HG03103 (cell line): ENCODE data around the gene ZSCAN5B.
"Not testable (repeated sequence)": the region's sequence is repeated elsewhere in the genome, so short reads cannot be mapped to it uniquely, and the experiment has no call there.

ENCODE experiments used
- ATAC-seq: cut with Tn5 transposase; IDR thresholded peaks from one replicate; pipeline ENCODE4 v1.9.1; 2021; ENCODE audit warnings: low read depth; ENCODE audit not compliant: unreplicated experiment

Gene ZSCAN5B, protein sequence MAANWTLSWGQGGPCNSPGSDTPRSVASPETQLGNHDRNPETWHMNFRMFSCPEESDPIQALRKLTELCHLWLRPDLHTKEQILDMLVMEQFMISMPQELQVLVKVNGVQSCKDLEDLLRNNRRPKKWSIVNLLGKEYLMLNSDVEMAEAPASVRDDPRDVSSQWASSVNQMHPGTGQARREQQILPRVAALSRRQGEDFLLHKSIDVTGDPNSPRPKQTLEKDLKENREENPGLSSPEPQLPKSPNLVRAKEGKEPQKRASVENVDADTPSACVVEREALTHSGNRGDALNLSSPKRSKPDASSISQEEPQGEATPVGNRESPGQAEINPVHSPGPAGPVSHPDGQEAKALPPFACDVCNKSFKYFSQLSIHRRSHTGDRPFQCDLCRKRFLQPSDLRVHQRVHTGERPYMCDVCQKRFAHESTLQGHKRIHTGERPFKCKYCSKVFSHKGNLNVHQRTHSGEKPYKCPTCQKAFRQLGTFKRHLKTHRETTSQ

DNA sequence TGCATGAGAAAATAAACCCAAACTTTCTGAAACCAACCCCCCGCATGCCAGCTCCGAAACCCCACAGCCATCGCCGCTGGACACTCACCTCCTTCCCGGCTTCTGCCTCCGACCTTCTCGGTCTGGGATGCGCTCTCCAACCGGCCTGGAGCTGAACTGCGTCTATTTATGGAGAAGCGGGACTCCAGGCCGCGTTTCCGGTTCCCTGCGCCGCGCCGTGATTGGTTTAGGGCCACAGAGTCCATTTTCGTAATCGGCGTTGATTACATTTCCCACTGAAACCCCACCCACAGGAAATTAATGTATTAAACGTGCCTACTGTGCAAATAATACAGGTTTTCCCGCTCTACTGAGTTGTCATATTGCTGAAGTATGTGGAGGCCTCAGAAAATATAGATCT is at the start of gene ZSCAN5B:
Gene ZSCAN5B (minus strand): TSS at position 138 of the 400 bp plus-strand sequence. CDS start 4,731 bp downstream, outside the sequence.
- not testable (repeated sequence) for ATAC-seq

DNA sequence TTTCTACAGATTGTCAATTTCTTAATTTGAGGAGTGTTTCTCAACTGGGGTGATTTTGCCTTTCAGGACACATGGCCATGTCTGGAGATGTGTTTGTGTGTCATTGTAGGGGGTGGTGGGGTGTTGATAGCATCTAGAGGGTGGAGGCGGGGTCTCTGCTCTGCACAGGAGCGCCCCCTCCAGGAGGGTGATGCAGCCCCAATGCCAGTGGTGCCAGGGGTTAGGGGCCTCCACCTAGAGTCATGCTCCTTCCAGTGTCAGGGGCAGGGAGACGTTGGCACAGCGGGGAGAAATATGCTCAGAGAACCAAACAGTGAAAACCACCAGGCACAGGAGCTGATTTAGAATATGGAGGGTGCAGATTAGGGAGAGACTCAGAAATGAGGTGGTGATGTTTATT is 48.2 kb upstream of the ZSCAN5B start:
- not testable (repeated sequence) for ATAC-seq

DNA sequence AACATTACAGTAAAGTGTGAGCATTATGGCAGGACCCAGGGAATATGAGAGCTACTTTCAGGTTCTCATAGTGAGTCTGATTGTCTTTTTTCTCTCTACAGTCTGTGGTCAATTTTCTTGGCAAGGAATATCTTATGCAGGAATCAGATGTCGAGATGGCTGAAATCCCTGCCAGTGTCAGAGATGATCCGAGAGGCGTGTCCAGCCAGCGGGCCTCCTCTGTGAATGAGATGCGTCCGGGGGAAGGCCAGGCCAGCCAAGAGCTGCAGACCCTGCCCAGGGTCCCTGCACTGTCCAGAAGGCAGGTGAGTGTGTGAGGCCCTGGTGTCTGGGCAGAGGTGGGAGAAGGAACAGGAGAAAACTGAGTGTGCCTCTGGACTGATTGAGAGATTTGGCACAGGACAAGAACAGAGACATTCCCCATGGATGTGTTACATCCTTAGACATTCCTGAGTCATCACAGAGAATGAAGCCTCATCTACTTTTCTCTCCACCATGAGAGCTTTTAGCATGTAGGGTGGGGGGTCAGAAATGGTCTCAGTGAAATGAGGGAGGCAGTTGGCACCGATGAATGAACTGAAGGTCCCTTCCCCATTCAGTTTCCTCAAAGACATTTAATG is 47.6 kb upstream of the ZSCAN5B start:
- ATAC-seq, result no peak

DNA sequence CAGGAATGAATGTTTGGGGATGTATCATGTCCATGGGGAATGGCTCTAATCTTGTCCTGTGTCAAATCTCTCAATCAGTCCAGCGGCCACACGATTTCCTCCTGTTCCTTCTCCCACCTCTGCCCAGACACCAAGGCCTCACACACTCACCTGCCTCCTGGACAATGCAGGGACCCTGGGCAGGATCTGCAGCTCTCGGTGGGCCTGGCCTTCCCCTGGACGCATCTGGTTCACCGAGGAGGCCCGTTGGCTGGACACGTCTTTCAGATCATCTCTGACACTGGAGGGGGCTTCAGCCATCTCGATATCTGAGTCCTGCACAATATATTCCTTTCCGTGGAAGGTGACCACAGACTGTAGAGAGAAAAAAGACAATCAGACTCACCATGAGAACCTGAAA is 25.9 kb upstream of the ZSCAN5B start:
- no peak for ATAC-seq

DNA sequence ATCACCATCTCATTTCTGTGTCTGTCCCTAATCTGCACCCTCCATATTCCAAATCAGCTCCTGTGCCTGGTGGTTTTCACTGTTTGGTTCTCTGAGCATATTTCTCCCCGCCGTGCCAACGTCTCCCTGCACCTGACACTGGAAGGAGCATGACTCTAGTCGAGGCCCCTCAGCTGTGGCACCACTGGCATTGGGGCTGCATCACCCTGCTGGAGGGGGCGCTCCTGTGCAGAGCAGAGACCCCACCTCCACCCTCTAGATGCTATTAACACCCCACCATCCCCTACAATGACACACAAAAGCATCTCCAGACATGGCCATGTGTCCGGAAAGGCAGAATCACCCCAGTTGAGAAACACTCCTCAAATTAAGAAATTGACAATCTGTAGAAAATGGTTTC is 25.3 kb upstream of the ZSCAN5B start:
- no peak for ATAC-seq

DNA sequence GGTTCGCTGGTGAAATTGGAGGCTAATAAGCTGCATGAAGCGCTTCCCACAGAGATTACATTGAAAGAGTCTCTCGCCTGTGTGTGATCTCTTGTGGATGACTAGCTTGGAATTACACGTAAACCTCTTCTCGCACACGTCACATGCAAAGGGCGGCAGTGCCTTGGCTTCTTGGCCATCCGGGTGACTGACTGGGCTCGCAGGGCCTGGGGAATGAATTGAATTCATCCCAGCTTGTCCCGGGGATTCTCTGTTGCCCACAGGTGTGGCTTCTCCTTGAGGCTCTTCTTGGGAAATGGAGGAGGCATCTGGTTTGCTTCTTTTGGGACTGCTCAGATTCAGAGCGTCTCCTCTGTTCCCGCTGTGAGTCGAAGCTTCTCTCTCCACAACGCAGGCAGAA is 24.3 kb upstream of the ZSCAN5B start:
- ATAC-seq, result no peak

DNA sequence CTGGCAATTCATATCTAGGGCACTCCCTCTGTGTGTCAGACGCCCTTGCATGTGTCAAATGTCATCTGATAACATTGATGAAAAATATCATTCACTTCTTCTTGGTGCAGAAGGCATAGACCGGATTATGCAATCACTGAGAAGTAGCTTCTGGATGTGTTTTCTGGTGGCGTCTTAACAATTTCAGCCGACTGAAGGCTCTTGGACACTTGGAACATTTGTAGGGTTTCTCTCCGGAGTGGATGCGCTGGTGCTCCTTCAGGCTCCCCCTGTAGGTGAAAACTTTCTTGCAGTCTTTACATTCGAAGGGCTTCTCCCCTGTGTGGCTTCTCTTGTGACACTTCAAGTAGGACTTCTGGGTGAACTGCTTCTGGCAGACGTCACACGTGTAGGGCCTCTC is 23.9 kb upstream of the ZSCAN5B start:
- not testable (repeated sequence) for ATAC-seq

DNA sequence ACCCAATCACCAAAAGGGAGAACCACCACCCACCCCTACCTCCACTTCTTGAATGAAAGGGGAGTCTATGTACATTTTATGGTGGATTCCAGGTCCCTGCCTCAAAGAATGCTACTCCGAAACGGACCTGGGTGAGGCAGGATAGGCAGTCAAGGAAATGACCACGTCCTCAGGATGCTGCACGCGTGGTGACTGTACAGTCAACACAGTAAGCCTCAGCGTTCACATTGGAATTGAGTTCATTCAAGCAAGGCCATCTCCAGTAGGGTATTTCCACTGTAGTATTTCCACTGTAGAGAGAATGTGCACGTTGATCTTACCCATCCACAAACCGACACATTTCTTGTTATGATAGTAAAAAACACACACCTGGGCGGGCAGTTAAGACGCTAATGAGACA is 21.4 kb upstream of the ZSCAN5B start:
- ATAC-seq, result no peak

DNA sequence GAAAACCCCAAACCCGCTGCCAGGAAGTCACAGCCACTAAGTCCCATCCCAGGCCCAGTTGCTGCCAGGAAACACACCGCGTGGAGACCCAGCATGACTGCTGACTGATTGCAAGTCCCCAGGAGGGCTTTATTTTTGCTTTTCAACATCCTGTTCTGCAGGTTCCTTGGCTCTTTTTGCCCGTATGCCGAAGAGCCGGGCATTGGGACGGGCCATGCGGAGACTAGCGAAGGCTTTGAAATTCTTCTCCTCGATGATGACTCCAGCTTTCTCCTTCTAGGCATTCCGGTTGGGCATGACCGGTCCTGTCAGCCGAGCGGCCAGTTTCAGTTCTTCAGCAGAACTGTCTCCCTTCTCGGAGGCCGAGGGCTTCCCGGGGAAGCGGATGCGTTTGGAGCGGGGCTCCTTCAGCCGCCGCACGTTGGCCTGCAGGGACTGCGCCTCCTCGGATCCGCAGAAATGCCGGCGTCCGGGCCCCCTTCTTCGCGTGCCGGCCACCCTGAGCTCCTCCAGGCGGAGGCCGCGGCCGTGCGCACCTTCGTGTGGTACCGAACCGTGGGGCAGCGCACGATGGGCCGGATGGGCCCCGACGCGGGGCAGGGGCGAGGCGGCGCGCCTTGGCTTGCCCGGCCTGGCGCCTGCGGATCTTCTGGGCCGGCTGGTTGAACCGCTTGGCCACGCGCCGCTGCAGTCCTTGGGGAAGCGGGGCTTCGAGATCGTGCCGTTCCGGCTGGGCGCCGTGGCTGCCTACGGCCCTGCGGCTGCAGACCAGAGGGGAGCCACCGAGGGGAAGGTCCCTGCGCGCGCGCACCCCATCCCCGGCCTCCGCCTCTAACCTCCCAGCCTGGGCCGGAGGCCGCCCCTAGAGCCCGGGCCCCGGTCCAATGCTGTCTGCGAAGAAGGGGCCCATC is 19.7 kb upstream of the ZSCAN5B start:
- no peak for ATAC-seq

DNA sequence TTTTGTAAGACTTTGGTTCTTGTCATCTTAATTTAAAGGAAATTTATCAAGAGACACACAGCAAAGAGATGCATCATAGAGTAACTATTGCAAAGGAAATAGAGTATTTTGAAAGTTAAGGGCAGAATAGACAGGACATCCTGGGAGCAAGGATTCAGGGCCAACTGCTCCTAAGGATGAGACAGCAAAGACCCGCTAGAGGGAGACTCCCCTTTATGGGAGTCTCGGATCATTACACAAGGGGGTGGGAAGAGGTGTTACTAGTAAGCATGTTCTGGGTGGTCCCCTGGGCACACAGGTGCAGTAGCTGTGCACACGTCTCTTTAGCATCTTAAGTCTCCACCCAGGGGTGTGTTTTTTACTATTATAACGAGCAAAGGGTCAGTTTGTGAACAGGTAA is 14.1 kb upstream of the ZSCAN5B start:
- no peak for ATAC-seq

DNA sequence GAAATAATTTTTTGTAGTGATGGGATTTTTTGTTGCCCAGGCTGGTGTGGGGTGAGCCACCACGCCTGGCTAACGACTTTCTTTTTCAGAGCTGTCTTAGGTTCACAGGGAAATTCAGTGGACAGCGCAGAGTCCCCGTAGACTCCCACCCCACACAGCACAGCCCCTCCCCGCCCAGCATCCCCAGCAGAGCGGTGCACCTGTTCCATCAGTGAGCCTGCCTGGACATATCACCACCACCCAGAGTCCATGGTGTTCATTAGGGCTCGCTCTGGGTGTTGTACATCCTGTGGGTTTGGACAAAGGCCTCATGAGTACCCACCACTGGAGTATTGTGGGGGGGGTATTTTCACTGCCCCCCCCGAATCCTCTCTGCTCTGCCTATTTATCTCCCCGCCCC is 12.5 kb upstream of the ZSCAN5B start:
- not testable (repeated sequence) for ATAC-seq

DNA sequence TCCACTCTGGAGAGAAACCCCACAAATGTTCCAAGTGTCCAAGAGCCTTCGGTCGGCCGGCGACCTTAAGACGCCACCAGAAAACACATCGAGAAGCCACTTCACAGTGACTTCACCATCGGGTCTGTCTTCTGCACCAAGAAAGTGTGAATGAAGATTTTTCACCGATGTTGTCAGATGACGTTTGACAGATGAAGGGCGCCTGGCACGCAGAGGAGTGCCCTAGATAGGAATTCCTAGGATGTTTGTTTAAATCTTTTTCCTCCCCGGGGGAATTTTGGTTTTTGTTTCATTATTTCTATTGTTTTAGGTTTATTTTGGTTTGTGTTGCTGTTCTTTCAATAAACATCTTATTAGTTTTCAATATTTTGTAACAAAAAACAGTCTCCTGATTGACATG is 11.5 kb upstream of the ZSCAN5B start:
- ATAC-seq, result no peak

DNA sequence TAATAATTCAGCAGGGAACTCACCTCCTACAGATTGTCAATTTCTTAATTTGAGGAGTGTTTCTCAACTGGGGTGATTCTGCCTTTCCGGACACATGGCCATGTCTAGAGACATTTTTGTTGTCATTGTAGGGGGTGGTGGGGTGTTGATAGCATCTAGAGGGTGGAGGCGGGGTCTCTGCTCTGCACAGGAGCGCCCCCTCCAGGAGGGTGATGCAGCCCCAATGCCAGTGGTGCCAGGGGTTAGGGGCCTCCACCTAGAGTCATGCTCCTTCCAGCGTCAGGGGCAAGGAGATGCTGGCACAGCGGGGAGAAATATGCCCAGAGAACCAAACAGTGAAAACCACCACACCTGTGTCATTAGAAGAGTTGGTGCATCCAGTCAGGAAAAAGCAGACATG is 10.0 kb upstream of the ZSCAN5B start:
- not testable (repeated sequence) for ATAC-seq

DNA sequence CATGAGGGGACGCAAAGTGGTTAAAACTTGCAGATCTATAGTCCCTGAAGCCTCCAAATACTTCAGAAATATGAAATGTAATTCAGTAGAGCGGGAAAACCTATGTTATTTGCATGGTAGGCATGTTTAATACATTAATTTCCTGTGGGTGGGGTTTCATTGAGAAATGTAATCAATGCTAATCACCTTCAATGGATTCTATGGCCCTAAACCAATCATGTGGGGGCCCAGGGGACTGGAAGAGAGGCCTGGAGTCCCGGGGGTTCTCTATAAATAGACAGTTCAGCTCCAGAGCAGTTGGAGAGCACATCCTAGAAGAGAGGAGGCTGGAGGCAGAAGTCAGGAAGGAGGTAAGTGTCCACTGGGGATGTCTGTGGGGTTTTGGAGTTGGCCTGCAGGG is 4.4 kb upstream of the ZSCAN5B start, which contains the start of gene ZSCAN5C:
Gene ZSCAN5C (plus strand): TSS at position 301 of the 400 bp plus-strand sequence. CDS start 3,641 bp downstream, outside the sequence.
- no peak for ATAC-seq

DNA sequence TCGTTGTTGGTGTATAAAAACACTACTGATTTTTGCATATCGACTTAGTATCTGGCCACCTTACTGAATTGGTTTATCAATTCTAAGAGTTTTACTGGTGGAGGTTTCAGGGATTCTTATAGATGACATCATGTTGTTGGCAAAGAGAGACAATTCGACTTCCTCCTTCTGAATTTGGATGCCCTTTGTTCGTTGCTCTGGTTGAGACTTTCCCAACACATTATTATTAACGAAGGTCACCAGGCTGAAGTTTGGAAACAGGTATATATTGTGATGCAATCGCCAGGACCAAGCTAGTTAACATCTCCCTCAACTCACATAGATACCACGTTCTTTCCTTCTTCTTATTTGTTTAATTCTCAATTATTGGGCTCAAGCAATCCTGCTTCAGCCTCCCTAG is 2.1 kb upstream of the ZSCAN5B start:
- ATAC-seq, result no peak

DNA sequence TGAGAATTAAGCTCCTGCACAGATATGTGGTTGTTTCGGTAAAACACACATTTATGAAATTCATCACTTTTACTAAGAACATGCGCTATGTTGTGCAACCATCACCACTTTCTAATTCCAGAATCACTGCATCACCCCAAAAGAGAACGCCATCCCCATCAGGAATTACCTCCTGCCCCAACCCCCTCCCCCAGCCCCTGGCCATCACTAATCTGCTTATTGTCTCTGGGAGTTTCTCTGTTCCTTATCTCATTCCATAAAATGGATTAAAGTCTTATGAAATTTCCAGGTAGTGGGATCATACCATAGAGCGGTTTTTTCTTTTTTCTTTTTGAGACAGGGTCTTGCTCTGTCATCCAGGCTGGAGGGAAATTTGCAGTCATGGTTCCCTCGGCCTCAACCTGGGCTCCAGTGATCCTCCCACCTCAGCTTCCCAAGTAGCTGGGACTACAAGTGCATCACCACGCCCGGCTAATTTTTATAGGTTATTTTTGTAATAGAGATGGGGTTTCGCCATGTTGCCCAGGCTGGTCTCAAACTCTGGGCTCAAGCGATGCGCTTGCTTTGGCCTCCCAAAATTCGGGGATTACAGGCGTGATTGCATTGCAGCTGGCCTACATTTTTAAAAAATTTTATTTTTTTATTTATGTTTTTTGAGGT is 3.5 kb downstream of the ZSCAN5B start:
- ATAC-seq, result no peak

DNA sequence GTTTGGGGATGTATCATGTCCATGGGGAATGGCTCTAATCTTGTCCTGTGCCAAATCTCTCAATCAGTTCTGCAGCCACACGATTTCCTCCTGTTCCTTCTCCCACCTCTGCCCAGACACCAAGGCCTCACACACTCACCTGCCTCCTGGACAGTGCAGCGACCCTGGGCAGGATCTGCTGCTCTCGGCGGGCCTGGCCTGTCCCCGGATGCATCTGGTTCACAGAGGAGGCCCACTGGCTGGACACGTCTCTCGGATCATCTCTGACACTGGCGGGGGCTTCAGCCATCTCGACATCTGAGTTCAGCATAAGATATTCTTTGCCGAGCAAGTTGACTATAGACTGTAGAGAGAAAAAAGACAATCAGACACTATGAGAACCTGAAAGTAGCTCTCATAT is 5.9 kb downstream of the ZSCAN5B start:
- no peak for ATAC-seq

DNA sequence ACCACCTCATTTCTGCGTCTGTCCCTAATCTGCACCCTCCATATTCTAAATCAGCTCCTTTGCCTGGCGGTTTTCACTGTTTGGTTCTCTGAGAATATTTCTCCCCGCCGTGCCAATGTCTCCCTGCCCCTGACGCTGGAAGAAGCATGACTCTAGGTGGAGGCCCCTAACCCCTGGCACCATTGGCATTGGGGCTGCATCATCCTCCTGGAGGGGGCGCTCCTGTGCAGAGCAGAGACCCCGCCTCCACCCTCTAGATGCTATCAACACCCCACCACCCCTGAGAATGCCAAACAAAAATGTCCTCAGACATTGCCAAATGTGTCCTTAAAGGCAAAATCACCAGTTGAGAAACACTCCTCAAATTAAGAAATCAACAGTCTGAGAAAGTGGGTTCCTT is 6.5 kb downstream of the ZSCAN5B start:
- ATAC-seq, result no peak

DNA sequence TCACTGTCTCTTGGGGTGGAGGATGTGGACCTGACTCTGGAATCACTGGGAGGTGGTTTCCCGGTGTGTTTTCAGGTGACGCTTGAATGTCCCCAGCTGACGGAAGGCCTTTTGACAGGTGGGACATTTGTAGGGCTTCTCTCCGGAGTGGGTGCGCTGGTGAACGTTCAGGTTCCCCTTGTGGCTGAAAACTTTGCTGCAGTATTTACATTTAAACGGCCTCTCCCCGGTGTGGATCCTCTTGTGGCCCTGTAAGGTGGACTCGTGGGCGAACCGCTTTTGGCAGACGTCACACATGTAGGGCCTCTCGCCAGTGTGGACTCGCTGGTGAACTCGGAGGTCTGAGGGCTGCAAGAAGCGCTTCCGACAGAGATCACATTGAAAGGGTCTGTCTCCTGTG is 7.8 kb downstream of the ZSCAN5B start:
- ATAC-seq, result no peak

DNA sequence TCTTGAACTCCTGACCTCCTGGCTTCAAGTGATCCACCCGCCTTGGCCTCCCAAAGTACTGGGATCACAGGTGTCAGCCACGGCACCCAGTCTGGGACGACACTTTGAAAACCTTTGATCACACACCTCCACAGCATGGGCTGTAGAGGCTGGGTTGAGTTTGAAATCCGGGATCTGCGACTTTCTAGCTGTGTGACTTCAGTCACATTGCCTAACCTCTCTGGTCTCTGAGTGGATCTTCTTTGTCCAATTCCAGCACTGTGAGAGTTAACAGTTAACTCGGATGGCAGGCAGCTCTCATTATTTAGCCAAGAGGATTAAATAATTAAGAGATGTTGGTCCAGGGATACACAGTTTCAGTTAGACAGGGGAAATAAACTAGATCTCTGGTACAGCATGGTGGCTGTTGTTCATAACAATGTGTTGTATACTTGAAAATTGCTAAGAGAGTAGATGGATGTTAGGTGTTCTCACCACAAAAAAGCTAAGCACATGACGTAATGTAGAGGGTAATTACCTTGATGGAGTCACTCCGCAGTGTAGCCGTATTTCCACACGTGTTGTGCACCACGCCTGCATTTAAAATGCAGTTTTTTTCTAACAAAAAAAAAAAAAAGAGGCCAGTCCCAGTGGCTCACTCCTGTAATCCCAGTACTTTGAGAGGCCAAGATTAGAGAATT is 19.9 kb downstream of the ZSCAN5B start:
- ATAC-seq, result no peak
